Liver (tissue), 3 donors: Measurements from ENCODE around the gene PTPRD.

Experiments
- ATF3 ChIP-seq: IDR thresholded peaks from 2 replicates; pipeline ENCODE4 v1.6.1; 2016; ENCODE audit warnings: antibody characterized with exemption
- CTCF ChIP-seq: fragments of 150-350 bp; IDR thresholded peaks from 2 replicates; pipeline ENCODE4 v1.5.1; 2017; ENCODE audit warnings: improper control_type of control experiment, low read depth, low read length; ENCODE audit not compliant: missing input control
- EGR1 ChIP-seq, 2 donors: IDR thresholded peaks; 2 replicates each; pipeline ENCODE4 v1.6.1; 2016 to 2018; ENCODE audit warnings: antibody characterized with exemption in 2 of 2, low read depth in 2 of 2
- FOXA2 ChIP-seq: IDR thresholded peaks from 2 replicates; pipeline ENCODE4 v1.6.1; 2016; ENCODE audit warnings: antibody characterized with exemption
- GABPA ChIP-seq, 2 donors: IDR thresholded peaks in 1 of 2; conservative IDR thresholded peaks in 1 of 2; 2 replicates each; pipeline ENCODE4 v1.6.1; 2016; ENCODE audit warnings: antibody characterized with exemption in 2 of 2, mild to moderate bottlenecking in 1 of 2, moderate library complexity in 1 of 2
- JUND ChIP-seq, 2 donors: IDR thresholded peaks; 2 replicates each; pipeline ENCODE4 v1.6.1; 2016; ENCODE audit warnings: antibody characterized with exemption in 2 of 2
- TAF1 ChIP-seq: conservative IDR thresholded peaks from 2 replicates; pipeline ENCODE4 v1.6.1; 2016; ENCODE audit warnings: antibody characterized with exemption, mild to moderate bottlenecking
- ZBTB33 ChIP-seq: IDR thresholded peaks from 2 replicates; pipeline ENCODE4 v1.6.1; 2016; ENCODE audit warnings: antibody characterized with exemption
- TF ChIP-seq, protein P1 (sequence below): IDR thresholded peaks from 2 replicates; pipeline ENCODE4 v1.6.1; 2016; ENCODE audit warnings: antibody characterized with exemption, mild to moderate bottlenecking
- donor health status: healthy.
- donor health status: healthy.

GRCh38 chr9:10447036-10447435 is 165.8 kb downstream of the PTPRD start:
- no peak for TF ChIP-seq CTCF
- TF ChIP-seq GABPA (IDR thresholded peaks at IDR 0.05 in 1 of 2, conservative IDR thresholded peaks at IDR 0.05 in 1 of 2) = no peak
- TF ChIP-seq JUND (IDR thresholded peaks at IDR 0.05) = no peak
- TF ChIP-seq ZBTB33 = no peak
- TF ChIP-seq EGR1 (IDR thresholded peaks at IDR 0.05; ENCODE audit: low read depth in 2 of 2) = no peak
- TF ChIP-seq, protein P1, sequence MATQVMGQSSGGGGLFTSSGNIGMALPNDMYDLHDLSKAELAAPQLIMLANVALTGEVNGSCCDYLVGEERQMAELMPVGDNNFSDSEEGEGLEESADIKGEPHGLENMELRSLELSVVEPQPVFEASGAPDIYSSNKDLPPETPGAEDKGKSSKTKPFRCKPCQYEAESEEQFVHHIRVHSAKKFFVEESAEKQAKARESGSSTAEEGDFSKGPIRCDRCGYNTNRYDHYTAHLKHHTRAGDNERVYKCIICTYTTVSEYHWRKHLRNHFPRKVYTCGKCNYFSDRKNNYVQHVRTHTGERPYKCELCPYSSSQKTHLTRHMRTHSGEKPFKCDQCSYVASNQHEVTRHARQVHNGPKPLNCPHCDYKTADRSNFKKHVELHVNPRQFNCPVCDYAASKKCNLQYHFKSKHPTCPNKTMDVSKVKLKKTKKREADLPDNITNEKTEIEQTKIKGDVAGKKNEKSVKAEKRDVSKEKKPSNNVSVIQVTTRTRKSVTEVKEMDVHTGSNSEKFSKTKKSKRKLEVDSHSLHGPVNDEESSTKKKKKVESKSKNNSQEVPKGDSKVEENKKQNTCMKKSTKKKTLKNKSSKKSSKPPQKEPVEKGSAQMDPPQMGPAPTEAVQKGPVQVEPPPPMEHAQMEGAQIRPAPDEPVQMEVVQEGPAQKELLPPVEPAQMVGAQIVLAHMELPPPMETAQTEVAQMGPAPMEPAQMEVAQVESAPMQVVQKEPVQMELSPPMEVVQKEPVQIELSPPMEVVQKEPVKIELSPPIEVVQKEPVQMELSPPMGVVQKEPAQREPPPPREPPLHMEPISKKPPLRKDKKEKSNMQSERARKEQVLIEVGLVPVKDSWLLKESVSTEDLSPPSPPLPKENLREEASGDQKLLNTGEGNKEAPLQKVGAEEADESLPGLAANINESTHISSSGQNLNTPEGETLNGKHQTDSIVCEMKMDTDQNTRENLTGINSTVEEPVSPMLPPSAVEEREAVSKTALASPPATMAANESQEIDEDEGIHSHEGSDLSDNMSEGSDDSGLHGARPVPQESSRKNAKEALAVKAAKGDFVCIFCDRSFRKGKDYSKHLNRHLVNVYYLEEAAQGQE = no peak
- no peak for TF ChIP-seq FOXA2
- TF ChIP-seq TAF1 = no peak
- TF ChIP-seq ATF3 = no peak
